Stimulated activated CD8-positive, alpha-beta memory T cell treated with anti-CD3 and anti-CD28 coated beads, Interleukin-15, amount 100 ng/mL, for 24 hours (primary cell): ENCODE results near the gene YJU2.
"Not testable (repeated sequence)": the region's sequence is repeated elsewhere in the genome, so short reads cannot be mapped to it uniquely, and the experiment has no call there.

Experiments
- DNase-seq: peaks from one replicate; pipeline ENCODE4 v3.0.0-alpha.2; 2020; ENCODE audit warnings: low read depth

YJU2 gene

DNA sequence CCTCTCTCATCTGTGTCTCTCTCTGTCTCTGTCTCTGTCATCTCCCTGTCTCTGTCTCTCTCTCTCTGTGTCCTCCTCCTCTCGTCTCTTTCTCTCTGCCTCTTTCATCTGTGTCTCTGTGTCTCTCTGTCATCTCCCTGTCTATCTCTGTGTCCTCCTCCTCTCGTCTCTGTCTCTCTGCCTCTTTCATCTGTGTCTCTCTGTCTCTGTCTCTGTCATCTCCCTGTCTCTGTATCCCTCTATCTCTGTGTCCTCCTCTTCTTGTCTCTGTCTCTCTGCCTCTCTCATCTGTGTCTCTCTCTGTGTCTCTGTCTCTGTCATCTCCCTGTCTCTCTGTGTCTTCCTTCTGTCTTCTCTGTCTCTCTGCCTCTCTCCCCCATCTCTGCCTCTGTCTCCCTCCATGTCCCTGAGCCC lies 18.1 kb upstream of the YJU2 start:
- DNase-seq, result no peak

GRCh38 chr19:4229179-4229931 lies 17.5 kb upstream of the YJU2 start, which contains the start of gene EBI3:
TSS of gene EBI3 (plus strand) at chr19:4229523. CDS start at chr19:4229551, 28 bp downstream.
- DNase-seq, result no peak

DNA sequence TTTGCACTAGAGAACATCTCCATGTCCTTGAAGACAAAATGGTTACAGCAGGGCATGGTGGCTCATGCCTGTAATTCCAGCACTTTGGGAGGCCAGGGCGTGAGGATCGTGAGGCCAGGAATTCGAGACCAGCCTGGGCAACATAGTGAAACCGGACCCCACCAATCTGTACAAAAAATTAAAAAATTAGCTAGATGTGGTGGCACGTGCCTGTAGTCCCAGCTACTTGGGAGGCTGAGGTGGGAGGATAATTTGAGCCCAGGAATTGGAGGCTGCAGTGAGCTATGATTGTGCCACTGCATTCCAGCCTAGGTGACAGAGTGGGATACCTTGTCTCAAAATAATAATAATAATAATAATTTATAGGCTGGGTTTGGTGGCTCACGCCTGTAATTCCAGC lies 16.6 kb upstream of the YJU2 start:
- DNase-seq, result not testable (repeated sequence)

DNA sequence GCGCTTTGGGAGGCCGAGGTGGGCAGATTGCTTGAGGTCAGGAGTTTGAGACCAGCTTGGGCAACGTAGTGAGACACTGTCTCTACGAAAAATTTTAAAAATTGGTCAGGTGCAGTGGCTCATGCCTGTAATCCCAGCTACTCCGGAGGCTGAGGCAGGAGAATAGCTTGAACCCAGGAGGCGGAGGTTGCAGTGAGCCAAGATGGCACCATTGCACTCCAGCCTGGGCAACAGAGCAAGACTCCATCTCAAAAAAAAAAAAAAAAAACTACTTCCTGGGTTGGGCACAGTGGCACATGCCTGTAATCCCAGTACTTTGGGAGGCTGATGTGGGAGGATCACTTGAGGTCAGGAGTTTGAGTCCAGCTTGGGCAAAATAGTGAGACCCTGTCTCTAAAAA lies 15.4 kb upstream of the YJU2 start:
- not testable (repeated sequence) for DNase-seq

GRCh38 chr19:4232139-4232538 lies 14.7 kb upstream of the YJU2 start:
- DNase-seq, result not testable (repeated sequence)

DNA sequence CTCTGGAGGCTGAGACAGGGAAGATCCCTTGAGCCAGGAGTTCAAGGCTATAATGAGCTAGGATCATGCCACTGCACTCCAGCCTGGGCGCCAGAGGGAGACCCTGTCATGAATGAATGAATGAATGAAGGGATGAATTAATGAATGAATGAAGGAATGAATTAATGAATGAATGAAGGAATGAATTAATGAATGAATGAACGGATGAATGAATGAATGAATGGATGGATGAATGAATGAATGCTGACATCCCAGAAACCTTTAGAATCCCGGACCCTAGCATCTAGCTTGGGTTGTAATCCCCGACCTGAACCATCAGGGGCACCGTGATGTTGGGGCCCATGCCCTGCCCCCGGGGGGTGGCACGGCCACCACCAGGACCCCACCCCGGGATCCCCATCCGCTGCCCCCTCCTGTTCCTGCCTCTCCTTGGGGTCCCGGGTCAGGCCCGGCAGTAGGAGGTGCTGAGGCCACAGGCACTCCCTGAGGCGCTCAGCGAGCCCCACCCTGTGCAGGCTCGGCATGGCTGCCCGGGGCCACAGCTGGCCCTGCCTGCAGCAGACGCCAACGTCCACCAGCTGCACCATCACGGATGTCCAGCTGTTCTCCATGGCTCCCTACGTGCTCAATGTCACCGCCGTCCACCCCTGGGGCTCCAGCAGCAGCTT lies 14.1 kb upstream of the YJU2 start:
- no peak for DNase-seq

DNA sequence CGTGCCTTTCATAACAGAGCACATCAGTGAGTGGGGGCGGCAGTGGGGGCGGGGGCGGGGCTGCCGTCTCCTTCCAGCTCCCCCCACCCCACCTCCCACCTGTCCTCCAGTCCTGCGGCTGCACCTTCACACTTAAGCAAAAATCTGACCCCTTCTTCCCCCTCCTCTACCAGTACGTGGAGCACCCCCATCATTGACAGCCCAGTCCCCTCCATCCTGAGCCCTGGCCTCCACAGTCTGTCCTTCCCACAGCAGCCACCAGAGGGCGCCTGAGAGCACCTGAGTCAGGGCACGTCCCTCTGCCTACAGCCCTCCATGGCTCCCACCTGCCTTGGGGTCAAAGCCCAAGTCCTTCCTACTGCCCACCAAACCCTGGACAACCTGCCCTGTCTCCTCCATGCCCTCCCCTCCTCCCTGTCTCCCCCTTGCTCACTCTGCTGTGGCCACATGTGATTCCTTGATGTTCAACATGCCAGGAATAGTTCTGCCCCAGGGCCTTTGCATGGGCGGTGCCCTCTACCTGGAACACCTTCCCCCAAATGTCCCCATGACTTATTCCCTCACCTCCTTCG lies 13.5 kb upstream of the YJU2 start:
- DNase-seq, result peak; percentile 50

DNA sequence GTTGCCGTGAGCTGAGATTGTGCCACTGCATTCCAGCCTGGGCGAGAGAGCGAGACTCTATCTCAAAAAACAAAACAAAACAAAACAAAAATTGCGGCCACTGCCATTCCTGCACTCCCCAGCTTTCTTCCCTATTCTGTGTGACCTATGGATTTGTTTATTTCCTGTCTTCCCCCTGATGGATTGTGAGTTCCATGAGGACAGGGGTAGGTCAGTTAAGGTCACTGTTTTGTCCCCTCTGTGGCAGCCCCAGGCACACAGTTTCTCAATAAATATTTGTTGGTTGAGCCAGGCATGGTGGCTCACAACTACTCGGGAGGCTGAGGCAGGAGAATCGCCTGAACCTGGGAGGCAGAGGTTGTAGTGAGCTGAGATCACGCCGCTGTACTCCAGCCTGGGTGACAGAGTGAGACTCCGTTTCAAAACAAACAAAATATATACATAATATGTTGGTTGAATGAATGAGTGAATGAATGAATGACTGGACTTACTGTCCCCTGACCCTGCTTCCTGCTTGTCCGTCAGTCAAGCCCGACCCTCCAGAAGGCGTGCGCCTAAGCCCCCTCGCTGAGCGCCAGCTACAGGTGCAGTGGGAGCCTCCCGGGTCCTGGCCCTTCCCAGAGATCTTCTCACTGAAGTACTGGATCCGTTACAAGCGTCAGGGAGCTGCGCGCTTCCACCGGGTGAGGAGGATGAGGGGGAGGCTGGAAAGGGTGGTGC lies 12.6 kb upstream of the YJU2 start:
- DNase-seq, result no peak

GRCh38 chr19:4234862-4235201 lies 12.0 kb upstream of the YJU2 start:
- DNase-seq, result no peak

GRCh38 chr19:4237510-4237909 lies 9.4 kb upstream of the YJU2 start:
- DNase-seq, result not testable (repeated sequence)

DNA sequence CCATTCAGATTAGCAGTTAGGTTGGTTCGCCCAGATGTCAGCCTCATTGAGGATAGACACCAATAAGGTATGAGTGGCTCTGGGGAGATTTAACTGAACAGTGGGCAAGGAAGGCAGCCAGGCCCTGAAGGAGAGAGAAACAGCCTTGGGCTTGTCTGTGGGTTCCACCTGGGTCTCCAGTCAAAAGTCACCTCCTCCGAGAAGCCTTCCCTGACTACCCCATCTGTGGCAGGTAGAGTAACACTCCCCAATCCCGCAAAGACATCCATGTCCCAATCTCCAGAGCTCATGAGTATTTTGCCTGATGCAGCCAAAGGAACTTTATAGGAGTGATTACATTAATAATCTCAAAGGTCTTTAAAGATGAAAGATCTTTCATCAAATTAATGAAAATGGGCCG lies 8.0 kb upstream of the YJU2 start:
- no peak for DNase-seq

DNA sequence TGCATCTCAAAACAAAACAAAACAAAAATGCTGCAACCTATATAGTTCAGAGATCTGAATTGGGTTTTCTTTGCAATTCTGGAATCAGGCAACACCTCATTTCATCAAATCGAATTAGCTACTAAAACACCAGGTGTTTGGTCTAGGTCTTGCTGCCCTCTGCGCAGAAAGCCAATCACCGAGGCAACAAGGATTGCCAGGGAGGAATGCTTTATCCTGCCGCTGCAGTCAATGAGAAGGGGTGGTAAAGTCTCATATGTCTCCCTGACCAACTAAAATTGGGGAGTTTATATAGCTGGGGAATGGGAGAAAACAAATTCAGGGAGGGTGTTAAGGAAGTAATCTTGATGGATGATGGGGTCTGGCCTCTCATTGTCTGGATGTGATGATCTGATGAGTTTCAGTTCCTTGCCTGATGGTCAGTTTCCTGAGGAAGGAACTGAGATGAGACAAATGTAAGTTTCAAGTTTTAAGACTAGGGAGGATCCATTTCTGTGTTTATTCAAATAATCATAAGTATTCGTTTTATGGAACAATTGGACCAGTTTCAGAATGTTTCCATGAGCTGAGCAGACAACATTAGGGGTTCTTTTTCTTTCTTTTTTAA lies 5.0 kb upstream of the YJU2 start:
- no peak for DNase-seq

DNA sequence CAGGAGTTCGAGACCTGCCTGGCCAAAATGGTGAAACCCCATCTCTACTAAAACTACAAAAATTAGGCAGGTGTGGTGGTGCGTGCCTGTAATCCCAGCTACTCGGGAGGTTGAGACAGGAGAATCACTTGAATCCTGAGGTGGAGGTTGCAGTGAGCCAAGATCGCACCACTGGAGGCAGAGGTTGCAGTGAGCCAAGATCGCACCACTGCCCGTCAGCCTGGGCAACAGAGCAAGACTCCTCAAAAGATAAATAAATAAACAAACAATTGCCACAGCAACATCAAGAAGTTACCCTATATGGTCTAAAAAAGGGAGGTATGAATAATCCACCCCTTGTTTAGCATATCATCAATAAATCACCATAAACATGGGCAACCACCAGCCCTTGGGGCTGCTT lies 942 bp upstream of the YJU2 start:
- not testable (repeated sequence) for DNase-seq

GRCh38 chr19:4256563-4256962 lies 9.7 kb downstream of the YJU2 start:
- no peak for DNase-seq

GRCh38 chr19:4257025-4257424 lies 10.1 kb downstream of the YJU2 start:
- DNase-seq, result no peak

- DNase-seq, result no peak
Measured at GRCh38 chr19:4258181-4258580, 11.3 kb downstream of the YJU2 start.

- no peak for DNase-seq
Measured at GRCh38 chr19:4260613-4261191, 13.8 kb downstream of the YJU2 start.

- no peak for DNase-seq
Measured at GRCh38 chr19:4264812-4265211, 17.9 kb downstream of the YJU2 start.

DNA sequence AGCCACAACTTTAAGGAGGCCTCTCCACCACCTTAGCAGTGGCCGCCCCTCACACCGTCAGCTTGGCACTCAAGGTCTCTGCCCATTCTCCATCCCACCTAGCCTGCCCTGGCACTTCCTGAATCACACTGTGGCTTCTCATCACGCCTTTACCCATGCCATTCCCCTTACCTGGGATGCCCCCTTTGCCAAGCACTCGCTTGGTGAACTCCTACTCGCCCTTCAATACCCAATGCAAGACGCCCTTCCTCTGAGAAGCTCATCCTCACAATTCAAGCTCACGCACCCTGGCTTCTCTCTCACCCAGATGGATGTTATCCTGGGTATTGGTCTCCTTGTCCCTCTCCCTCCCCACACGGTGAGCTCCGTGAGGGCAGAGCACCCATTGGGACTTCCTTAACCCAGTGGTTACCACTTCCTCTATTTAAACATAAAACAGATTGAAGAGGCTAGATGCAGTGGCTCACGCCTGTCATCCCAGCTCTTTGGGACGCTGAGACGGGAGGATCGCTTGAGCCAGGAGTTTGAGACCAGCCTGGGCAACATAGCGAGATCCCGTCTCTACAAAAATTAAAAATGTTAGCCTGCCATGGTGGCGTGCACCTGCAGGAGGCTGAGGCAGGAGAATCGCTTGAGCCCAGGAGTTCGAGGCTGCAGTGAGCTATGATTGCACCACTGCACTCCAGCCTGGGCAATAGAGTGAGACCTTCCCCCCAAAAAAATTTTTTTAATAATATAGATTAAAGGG lies 19.5 kb downstream of the YJU2 start:
- no peak for DNase-seq

DNA sequence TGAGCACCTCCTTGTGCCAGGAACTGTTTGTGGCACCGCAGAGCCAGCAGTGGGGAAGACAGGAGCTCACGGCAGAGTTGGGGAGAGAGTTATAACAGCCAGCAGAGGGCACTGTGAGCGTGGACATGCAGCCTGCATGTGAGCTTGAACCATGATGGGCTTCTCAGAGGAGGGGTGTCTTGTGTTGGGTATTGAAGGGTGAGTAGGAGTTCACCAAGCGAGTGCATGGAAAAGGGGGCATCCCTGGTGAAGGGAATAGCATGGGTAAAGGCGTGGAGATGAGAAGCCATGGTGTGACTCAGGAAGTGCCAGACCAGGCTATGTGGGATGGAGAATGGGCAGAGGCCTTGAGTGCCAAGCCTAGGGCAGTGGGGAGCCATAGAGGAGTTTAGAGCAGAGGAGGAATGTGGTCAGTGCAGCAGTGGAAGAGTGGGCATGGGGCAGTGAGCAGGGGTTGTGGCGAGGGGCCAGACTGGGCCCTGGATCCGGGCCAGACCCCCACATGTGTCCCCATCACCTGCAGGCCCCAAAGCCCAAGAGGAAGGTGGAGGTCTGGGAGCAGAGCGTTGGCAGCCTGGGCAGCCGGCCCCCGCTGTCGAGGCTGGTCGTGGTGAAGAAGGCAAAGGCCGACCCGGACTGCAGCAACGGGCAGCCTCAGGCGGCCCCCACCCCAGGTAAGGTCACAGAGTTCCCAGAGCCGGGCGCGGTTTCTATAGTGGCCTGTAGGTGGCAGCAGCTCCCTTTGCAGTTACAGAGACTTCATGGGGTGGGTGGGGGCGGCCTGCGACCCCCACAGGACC lies 20.4 kb downstream of the YJU2 start:
- peak; percentile 37 for DNase-seq
